OCI-LY7 (cell line): ENCODE data around the gene MSL3B.

Source experiments
- EZH2phosphoT487 ChIP-seq: fragments of 200-600 bp; sonication (generic); IDR thresholded peaks from 2 replicates; pipeline ENCODE4 v1.6.1; 2018; ENCODE audit warnings: low read depth, borderline replicate concordance, mild to moderate bottlenecking, mixed run types, antibody characterized with exemption, low read length, moderate library complexity, mixed read lengths
- TF ChIP-seq, protein P1 (sequence below): fragments of 200-600 bp; sonication (generic); conservative IDR thresholded peaks from 2 replicates; pipeline ENCODE4 v1.5.1; 2014; ENCODE audit warnings: mild to moderate bottlenecking, antibody characterized with exemption, low read length, moderate library complexity, mixed read lengths

DNA sequence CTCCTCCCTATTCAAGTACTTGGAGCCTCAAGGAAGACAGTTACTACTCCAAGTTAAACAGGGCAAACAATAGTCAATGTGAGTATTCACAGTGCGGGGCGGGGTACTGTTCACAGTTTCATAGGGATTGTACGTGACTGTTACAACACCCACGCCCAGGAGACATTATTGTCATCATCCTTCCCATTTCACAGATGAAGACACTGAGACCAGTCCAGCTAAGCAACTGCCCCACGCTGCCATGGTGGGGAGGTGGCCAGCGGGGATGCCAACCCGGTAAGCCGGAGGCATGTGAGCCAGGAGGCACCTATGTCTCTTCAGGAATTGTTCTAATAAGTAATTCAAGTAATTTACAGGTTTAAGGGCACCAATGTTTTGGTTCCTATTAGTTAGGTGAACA is 14.8 kb downstream of the MSL3B start:
- TF ChIP-seq, protein P1, sequence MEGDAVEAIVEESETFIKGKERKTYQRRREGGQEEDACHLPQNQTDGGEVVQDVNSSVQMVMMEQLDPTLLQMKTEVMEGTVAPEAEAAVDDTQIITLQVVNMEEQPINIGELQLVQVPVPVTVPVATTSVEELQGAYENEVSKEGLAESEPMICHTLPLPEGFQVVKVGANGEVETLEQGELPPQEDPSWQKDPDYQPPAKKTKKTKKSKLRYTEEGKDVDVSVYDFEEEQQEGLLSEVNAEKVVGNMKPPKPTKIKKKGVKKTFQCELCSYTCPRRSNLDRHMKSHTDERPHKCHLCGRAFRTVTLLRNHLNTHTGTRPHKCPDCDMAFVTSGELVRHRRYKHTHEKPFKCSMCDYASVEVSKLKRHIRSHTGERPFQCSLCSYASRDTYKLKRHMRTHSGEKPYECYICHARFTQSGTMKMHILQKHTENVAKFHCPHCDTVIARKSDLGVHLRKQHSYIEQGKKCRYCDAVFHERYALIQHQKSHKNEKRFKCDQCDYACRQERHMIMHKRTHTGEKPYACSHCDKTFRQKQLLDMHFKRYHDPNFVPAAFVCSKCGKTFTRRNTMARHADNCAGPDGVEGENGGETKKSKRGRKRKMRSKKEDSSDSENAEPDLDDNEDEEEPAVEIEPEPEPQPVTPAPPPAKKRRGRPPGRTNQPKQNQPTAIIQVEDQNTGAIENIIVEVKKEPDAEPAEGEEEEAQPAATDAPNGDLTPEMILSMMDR = no peak
- no peak for TF ChIP-seq EZH2phosphoT487
